NK-92 (cell line): ENCODE measurements around the gene PSD2.

Experiments
- DNase-seq: peaks from one replicate; lab custom pipeline; 2025; ENCODE audit not compliant: unreplicated experiment; lab: John Stamatoyannopoulos, UW

Gene PSD2

DNA sequence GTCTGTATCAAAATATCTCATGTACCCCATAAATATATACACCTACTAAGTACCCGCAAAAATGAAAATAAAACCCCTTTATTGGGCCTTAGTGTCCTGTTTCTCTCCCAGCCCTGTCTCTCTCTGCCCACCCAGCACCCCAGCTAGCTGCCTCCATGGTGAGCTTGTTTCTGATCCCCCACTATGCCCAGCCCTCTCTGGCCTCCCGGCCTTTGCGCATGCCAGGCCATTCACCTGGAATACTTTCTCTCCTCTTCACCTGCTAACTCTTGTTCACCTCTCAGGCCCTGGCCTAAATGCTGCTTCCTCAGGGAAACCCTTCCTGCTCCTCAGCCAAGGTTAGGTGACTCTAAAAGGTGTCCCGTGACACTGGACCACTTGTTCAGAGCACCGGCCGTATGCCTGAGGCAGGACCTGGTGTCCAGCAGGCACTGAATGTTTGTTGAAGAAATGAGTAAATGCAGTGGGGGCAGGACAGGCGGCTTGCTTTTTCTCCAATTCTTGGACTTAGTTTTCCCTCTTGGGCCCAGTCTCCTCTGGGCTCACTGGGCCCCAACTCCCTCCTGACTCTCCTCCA lies 58.5 kb downstream of the PSD2 start:
- no peak for DNase-seq

DNA sequence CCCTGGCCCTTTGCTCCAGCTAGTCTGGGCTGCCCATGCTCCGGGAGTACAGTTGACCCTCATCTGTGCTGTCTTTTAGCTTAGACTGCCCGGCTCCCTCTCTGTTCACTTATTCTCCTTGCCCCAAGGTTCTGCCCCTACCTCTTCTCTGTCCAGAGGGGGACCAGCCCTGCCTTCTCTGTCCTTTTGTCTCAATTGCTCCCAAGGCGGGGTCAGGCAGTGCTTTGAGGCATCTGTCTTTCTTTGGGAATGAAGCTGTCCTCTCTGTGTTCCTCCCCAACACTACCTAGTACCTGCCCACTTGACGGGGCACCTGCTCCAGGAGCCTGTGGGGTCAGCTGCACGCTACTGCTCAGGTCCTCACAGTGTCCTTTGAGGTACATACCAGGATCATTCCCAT lies 59.3 kb downstream of the PSD2 start:
- DNase-seq: no peak

DNA sequence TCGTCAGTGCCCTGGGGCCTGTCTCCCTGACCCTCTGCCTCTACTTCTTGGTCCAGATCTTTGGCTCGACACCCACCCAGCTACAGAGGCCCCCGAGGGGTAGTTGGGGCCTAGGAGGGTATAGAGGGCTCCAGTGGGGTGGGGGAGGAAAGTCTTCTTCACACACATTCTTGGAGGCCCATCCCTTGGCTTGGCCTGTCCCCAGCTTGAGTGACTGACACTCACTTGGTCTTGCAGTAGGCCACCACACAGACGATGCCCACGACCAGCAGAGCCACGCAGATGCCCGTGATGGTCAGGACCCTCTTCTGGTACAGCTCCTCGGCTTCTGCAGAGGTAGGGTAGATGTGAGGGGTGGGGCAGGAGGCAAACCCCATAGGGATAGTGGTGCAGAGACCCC lies 59.8 kb downstream of the PSD2 start:
- DNase-seq: no peak

DNA sequence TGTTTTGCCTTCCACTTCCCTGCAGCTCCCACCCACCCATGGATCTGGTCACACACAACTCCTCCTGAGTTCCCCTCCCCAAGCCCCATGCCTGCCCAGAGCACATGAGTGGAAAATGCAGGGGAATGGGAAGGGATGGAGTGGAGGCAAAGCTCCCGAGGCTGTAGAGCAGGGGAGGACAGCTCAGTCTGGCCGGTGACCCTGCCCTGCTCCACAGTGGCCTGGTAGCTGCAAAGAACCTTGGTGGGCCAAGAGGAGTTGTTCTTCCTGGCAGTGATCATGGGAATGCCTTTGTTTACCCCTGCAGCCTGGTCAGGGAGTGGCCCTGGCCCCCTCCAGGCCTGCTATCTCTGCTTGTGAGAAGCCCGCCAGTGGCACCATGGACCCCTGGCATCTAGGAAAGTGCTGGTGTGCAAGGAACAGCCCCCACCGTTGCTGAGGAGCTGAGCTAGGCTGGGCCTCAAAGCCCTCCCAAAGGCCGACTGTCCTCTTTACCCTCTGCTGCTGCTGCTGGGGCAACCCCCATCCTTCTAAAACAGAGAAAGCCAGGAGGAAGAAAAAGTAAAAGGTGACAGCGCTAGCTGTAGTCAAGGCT lies 60.4 kb downstream of the PSD2 start:
- DNase-seq: no peak

DNA sequence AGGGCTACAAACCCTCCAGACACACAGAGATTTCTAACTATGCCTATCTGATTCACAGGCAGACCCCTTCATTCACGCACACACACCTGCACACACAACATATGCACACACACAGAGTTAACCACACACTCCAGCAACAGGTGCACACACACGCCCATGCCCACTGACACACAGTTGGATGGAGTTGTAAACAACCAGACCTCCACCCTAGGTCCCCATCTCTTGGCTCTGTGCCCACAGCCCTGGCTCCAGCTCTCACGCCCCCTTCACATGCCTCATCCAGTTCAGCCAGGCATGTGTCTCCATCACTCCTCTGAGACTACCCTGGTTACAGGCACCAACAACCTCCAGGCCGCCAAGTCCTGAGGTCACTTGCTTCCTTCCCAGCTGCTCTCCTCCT lies 61.1 kb downstream of the PSD2 start:
- no peak for DNase-seq

DNA sequence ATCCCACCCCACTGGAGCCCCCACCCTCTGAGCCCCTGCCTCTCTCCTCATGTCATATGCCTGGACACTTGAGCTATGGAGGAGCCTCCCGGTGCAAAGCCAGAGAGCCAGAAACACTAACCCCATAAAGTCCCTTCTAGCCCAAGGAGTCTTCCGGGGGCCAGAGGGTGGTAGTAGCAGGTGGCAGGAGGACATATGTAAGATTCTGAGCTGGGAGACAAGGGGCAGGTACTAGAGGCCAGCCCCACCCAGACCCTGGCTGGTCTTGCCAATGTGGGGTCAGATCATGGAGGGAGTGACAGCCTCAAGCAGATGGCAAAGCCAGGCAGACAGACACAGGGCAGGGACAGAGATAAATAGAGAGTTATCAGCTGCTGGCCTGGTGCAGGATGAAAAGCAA lies 63.4 kb downstream of the PSD2 start:
- no peak for DNase-seq

DNA sequence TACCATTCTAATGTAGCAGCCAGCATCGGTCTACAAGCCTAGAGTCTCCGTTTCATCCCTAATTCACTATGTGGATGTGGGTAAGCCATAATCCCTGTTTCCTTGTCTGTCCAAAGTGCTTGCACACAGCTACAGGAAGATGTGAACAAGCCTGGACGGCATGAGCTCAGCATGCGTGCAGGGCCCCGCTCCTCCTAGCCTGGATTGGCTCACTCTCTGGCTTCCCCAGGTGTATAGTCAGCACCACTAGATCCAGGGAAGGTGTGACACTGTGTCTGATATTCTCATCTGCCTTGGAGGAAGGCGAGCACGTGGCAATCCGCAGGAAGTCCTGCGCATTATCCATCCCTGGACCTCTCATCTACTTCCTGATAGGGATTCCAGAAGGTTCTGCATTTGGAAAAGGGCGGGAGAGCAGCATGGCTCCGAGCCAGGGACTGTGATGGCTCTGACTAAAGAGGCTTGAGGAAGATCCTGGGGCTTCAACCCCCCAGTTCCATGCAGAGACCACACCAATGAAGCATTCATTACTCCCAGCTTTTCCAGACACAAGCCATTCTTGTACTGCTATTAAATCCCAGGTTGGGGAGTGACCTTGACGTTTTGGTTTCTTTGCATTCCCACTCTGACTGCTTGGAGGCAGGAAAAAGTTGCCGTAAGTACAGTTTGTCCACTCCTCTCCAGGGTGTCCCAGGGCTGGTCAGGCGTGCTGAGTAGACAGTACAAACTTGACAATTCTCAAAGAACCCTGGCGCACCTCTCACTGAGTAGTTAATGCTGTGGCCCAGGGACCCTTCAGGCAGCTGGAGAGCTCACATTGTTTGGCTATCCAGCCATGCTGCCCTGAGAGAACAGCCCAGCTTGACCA lies 65.6 kb downstream of the PSD2 start:
- no peak for DNase-seq

DNA sequence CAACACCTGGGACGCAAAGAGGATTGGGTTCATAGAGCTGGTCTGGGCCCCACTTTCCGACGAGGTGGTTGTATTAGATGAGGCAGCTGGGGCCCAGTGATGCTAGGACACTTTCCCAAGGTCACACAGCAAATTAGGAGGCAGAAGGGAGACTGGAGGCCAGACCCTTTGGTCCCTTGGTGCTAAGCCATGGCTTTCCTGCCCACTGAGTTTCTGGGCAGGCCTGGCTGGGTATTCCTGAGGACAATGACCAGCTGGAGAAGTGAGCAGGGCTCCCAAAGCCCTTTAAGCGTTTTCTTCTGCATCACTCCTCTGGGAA lies 66.2 kb downstream of the PSD2 start:
- DNase-seq: no peak

DNA sequence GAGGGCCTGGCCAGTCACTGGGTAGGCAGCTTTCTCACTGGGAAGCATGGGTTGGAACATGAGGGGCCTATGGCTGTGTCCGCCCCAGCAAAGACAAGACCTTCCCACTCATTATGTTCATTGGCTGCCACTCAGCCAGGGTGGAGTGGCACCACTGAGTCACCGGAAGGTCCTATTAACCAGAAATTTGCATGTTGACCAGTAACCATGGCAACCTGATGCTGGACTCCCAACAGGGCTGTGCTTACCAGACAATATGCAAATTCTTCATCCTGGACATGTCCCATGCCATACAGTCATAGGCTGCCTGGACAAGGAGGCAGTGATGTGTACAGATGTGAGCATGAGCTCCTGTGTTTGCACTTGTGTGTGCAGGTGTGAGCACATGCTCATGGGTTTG lies 66.7 kb downstream of the PSD2 start:
- no peak for DNase-seq

DNA sequence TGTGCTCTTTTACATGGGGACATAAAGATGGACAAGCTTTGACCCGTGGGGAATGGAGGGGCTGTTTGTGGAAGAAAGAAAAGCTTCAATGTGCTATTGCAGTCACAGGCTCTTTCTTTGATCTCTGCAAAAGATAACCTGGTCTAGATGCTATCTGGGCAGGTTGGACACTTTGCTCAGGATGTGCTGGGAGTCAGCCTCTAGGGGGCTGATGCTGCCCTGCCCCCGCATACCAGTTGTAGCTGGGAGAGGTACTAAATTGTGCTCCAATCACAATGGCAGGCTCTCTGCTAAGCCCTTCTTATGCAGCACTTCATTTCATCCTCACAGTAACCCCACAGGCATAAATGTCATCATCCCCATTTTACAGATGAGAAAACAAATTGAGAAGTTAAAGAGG lies 67.2 kb downstream of the PSD2 start:
- no peak for DNase-seq

DNA sequence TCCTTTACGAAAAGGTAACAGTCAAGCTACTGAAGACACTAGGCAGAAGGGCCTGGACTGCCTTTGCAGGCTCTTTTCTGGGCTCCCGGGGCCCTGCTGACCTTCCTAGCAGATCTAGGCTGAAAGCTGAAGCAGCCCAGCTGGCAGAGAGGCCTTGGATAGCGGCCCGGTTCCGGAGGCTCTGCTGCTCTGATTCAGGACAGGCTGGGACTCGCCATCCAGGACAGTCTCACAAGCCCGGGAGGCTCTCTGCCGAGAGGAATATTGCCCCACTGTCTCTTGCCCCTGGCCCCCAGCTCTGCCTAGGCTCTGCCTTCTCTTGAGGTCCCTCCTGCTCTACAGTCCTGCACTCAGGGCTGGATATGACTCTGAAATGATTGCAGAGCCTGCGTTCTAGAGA lies 67.8 kb downstream of the PSD2 start:
- DNase-seq: no peak

DNA sequence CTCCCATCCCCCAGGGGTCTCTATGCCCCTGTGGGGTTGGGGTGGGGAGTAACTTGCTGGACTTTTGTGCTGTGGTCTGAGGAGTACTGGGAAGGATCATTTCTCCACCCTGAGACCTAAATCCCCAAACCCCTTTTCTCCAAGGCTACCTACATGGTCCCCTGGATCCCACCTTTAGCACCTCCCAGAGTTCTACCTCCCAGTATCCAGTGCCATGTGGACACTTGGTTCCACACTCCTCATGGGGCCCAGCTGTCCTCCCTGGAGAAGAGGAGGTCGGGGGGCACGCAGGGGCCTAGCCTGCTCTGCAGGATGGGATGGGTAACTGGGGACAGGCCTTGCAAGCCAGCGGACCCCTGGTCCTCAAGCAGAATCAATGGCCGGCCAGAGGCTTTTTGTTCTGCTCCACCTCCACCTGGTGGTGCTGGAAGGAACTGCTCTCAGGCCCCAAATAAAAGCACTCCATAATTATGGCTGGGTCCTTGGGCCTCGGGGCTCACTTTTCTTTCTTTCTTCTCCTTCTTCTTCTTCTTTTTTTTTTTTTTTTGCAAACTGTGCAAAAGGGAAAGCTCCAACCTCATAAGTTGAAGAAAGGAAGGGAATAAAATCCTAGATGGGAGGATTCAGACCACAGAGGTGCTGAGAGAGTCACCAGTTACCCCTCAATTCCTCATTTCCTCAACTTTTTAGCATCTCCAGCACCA lies 68.4 kb downstream of the PSD2 start:
- no peak for DNase-seq

DNA sequence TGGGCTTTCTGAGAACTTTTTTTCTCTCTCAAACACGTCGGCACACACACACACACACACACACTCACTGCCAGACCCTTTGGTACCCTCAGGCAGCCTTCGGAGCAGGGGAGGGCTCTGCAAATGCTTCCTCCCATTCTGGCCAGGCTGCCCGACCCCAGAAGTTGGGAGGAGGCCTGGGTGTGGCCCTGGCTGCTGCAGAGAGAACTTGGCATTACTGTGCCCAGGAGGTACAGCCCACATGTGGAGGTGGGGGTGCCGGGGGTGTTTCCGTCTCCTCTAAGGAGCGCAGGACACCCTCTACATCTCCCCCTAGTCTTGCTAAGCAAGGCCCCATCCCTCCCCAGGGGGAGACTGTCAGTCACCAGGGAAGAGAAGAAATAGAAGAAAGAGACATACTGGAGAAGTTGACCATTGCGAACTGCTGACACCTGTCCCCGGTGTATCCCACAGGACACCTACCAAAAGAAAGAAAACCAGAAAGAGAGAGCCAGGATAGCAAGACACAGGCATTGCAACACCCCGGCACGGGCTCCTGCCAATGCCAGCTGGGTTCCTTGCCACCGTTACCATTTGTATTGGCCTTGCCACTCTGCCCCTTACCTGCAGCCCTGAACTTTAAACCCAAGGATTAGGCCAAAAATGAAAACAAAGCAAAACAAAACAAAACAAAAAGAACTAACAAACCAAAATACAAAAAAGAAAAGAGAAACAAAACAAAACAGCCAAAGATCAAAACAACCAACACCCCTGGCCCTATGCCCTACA lies 69.3 kb downstream of the PSD2 start:
- DNase-seq: no peak

DNA sequence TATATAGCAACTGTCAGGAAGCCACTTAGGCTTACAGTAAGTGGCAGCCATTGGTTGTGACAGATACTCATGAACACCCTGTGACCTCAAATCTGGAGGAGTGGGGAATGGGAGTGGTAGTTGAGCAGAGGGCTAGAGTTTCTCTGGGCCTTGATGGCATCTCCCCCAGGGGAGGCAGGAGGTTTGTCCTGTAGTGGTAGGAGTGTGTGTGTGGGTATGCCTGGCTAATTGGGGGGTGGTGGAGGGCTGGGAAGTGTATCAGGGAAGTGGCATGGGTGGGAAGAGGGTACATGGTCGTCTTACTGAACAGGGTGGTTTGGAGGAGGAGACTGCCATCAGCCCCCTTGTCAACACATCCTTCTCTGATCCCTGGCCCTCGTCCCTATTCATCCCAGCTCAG lies 71.5 kb downstream of the PSD2 start:
- no peak for DNase-seq

DNA sequence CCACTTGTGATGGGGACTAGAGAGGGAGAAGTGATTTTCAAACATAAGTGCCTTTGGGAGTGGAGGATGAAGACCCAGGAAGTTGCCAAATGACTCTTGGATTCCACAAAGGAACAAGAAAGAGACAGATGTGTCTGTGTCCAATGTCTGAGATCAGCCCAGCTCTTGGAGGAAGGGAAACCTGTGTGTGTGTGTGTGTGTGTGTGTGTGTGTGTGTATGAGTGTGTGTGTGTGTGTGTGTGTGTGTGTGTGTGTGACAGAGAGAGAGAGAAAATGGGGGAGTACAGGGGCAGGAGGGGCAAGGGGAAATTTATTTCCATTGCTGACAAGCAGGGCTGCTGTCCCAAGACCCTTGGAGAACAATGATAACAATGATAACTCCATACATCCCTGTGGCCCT lies 72.0 kb downstream of the PSD2 start:
- no peak for DNase-seq

DNA sequence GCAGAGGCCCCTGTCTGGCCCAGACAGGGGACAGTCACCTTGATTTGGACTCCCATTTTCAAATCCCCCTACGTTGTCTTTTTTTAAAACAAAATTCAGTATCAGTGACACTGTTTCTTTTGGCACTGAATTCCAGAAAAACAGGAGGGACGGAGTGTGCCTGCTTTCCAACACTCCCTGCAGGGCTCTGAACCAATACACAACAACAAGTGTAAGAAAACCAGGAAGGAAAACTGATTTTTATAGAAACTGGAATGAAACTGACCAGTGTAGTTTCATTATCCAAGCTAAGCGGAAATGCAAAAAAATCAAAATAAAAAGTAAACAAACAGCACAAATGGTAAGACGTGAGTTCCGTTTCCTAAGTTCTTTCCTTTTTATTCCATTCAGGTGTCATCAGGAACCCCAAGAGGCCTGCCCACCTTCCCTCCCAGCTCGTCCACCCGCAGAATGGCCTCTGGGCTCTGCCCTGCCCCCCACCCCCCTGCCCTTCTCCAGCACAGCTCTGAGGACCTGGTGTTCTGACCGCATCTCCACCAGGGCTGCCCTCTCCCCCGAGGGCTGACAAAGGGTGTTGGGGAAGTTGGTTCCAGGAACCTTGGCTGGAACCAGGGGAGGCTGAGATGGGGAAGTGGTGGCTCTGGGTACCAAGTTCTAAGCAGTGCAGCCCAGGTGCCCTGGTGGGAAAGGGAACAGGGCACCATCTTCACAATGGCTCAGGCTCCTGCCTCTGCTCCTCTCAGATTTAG lies 73.6 kb downstream of the PSD2 start:
- DNase-seq: no peak

DNA sequence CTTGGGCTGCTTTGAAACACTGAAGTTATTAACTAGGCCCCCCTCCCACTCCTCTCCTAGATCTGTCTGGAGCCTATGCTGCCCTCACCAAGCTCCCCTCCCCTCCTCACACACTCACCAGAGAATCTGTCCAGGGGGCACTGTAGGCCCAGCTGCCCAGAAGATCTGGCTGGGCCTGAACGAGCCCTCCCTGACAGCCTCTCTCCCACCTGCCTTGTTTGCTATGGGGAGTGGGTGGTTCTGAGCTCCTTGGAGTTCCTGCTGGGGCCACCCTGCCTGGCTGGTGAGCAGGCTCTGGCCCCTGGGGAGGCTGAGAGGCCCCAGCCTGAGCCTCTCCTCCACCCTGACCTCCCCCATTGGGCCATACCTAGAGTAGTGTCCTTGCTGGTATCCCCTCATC lies 75.1 kb downstream of the PSD2 start:
- DNase-seq: no peak

DNA sequence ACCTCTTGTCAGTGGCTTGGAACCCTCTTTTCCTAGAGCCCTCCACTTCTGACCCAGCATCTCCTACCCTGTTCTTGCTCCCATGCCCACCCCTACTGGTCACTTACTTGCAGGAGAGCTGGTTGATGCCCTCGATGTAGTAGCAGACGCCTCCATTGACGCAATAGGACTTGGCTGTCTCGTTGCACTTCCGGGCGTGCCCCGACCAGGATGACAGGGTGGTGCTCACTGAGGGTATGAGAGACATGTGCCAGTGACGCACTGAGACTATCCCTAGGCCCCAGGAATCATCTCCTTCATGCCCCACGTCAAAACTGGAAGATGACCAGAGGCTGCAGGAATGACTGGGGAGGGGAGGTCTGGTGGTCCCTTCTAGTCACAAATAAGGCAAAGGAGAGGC lies 76.0 kb downstream of the PSD2 start:
- DNase-seq: no peak

DNA sequence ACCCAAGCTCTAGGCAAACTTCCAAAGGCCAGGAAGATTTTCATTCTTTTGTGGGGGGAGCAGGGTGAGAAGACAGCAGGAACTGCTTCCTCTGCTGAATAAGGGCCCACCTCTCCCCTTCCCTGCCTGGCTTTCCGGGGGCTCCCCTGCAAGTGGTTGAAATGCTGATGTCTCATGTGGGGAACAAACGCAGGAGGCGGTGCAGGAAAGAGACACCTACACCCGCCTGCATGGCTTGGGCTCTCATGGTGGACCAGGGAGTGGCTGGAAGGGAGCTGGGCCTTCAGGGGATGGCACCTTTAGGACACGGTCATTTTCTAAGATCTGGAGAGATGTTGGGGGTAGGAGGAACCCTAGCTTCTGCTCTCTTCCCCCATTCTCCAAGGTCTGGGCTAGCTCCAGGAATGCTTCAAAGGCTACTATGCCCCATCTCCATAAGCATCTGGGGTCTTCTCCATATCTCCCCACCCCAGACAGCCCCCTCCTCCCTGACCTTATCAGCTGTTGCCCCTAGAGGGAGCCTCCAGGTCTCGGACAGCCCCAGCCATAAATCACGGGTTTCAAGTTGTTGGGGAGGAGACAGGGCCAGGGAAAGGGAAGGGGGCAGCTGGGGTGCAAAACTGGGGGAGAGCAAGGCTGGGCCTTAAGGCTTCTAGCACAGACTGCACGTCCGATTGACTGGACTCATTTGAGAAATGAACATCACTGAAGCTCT lies 76.6 kb downstream of the PSD2 start:
- DNase-seq: no peak
